ENCODE data around the gene RHBDD2.
"Not testable (repeated sequence)": the region's sequence is repeated elsewhere in the genome, so short reads cannot be mapped to it uniquely, and the experiment has no call there.

Gene RHBDD2

DNA sequence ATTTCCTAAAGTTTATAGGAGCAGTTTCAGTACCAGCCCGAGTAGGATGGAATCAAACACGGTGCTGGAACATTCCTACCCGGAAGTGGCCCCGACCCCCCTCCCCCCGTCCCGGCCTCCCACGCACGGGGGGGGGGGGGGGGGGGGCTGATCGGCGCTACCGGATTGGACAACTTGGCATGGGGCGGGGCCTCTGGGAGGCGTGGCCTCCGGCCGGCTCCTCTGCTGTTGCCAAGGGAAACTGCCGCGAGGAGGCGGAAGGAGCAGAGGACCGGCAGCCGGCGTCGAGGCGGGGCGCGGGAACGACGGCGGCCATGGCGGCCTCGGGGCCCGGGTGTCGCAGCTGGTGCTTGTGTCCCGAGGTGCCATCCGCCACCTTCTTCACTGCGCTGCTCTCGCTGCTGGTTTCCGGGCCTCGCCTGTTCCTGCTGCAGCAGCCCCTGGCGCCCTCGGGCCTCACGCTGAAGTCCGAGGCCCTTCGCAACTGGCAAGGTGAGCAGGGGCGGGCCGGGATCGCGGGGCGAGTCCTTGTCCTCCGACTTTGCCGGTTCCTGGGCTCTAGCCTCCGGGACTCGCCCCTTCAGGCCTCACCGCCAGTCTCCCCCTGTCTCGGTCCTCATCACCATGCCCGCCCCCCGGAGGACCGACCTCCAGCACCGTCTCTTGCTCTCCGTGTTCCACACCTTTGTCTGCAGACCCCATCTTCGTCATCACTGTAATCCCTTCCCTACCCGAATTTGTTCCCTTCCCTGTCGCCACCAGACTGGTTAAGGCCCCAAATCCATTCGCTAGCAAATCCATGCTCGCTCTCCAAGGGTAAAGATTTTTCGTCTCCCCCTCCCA lies at the start of gene RHBDD2:
Gene RHBDD2 (plus strand): TSS at position 266 of the 843 bp plus-strand sequence. CDS start 49 bp downstream, at position 315.
- DNase-seq, result peak; percentile 66

DNA sequence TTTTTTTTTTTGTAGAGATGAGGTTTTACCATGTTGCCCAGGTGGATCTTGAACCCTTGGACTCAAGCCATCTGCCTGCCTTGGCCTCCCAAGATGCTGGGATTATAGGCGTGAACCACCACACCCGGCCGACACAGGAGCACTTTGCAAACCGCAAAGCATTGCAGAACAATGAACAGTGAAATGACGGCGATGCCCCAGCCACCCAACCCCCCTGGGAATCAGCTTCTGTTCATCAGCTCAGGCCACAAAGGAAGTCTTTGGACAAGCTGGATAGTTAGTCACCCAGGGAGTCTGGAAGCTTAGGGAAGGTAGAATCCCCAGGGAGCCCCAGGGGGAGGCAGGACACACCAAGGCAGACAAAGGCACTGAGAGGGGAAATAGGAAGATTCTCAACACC lies 49.2 kb upstream of the RHBDD2 start:
- DNase-seq, result not testable (repeated sequence)

- no peak for DNase-seq
These were observed 47.9 kb upstream of the RHBDD2 start for GRCh38 chr7:75830978-75831377.

- DNase-seq, result not testable (repeated sequence)
These were observed 45.2 kb upstream of the RHBDD2 start for GRCh38 chr7:75833662-75834061.

DNA sequence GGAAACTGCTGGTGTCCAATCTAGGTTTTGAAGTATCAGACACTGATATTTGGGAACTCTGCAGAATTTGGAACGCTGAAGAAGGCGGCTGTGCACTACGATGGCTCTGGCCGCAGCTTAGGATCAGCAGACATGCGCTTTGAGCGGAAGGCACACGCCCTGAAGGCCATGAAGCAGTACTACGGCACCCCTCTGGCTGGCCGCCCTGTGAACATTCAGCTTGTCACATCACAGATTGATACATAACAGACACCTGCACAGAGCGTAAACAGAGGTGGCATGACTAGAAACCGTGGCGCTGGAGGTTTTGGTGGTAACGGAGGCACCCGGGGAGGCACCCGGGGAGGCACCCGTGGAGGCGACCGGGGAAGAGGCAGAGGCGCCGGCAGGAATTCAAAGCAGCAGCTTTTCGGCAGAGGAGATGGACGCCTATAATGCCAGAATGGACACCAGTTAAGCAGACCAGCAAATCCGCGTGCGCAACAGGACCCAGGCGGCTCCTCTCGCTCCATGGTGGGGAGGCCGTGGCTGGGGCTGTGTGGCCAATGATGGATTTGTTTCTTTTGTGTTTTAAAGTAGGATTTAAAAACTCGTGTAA lies 43.0 kb upstream of the RHBDD2 start:
- no peak for DNase-seq

DNA sequence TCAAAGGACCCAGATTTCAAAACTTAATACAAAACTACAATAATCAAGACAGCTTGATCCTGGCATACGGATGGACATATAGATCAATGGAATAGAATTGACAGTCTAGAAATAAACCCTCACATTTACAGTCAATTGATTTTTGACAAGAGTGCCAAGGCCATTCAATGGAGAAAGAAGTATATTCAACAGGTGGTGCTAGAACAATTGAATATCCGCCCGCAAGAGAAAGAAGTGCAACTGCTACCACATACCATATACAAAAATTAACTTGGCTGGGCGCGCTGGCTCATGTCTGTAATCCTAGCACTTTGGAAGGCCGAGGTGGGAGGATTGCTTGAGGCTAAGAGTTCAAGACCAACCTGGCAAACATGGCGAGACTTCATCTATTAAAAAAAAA lies 42.0 kb upstream of the RHBDD2 start:
- DNase-seq, result no peak

DNA sequence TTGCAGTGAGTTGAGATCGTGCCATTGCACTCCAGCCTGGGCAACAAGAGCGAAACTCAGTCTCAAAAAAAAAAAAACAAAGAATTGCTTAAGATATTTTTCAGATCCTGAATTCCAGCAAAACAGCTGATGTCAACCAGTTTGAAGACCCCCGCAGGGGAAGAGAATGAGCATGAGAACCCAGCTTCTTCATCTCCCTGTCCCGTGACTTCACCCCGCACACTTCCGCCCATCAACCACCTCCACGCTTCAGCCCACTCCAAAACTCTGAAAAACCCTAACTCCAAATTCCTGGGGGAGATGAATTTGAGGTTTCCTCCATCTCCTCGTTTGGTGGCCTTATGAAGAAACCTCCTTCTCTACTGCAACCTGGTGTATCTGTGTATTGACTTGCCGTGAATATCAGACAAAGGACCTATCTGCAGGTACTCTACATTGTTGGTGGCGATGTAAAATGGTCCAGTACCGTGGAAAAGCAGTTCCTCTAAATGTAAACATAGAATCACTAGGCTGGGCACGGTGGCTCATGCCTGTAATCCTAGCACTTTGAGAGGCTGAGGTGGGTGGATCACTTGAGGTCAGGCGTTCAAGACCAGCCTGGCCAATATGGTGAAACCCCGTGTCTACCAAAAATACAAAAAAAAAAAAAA lies 40.4 kb upstream of the RHBDD2 start:
- DNase-seq, result not testable (repeated sequence)

DNA sequence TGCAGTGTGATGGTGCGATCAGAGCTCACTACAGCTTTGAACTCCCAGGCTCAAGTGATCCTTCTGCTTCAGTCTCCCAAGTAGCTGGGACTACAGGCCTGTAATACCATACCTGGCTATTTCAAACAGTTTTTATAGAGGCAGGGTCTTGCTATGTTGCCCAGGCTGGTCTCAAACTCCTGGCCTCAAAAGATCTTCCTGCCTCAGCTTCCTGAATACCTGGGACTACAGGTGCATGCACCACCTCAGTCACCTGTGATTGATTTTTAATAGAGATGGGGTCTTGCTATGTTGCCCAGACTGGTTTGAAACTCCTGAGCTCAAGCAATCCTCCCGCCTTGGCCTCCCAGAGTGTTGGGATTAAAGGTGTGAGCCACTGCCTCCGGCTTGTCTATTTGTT lies 38.8 kb upstream of the RHBDD2 start:
- no peak for DNase-seq

DNA sequence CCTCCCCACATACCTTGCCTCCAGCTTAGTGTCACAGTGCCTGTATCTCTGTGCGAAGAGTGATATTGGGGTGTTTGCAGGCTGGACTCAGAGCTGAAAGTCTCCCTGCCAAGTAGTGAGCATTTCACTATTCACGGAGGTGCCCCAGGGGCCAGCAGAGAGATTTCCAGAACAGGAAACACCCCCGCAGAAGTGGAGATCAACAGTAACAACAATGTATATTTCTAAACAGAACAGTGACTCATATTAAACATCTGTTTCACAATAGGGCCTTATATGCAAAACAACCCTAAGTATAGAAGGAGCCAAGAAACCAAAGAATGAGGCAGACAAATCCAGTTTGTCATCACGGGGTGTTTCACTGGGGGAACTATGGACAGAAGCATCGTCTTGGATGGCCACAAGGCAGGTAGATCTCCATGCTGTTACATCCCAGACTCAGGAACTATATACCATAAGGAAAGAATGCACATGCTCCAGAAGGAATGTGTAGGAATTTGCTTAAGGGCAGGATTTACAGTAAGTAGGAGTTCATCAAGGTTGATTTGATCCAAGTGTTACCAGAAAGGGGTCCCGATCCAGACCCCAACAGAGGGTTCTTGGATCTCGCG lies 35.9 kb upstream of the RHBDD2 start:
- no peak for DNase-seq

- DNase-seq, result no peak
These were observed 35.2 kb upstream of the RHBDD2 start for GRCh38 chr7:75843613-75844116.

GRCh38 chr7:75844158-75844557 lies 34.7 kb upstream of the RHBDD2 start:
- no peak for DNase-seq

DNA sequence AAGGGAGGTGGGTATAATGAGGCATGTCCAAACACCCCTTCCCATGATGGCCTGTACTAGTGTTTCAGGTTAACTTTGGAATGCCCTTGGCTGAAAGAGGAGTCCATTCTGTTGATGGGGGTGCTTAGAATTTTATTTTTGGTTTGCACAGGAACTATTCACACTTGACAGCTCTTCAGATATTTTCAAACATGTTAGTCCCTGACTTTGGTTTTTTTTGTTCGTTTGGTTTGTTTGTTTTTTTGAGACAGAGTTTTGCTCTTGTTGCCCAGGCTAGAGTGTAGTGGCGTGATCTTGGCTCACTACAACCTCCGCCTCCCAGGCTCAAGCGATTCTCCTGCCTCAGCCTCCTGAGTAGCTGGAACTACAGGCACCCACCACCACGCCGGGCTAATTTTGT lies 33.7 kb upstream of the RHBDD2 start:
- DNase-seq, result not testable (repeated sequence)

DNA sequence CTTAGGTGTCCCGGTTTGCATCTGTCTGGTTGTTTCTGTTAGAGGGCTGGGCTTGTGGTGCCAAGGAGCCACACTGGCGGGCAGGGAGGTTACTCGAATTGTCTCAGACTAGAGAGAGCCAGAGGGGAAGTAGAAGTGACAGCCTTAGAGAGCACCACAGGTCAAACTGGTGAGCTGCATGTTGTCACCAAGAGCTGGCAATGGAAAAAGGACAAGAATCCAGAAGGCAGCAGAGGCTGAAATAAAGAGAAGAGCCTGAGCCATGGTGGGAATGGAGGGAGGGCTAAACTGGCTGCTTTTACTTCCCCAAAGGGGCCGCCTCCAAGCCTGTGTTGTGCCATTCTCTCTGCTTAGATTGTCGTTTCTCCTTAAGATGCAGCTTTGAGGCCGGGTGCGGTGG lies 31.1 kb upstream of the RHBDD2 start:
- DNase-seq, result no peak

DNA sequence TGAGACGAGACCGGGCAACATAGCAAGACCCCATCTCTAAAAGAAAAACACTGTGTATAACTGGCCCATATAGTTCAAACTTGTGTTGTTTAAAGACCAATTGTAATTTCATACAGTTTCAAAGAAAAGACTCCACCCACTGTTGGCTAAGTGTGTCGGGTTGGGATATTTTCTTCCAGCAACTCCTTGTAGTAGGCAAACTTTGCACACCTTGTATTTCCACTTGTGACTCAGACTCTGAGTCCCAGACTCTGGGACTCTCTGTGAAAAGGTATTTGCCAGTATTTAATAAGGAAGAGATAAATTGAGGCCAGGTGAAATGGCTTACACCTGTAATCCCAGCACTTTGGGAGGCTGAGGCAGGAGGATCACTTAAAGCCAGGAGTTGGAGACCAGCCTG lies 29.3 kb upstream of the RHBDD2 start:
- DNase-seq, result no peak

GRCh38 chr7:75850235-75850634 lies 28.6 kb upstream of the RHBDD2 start:
- no peak for DNase-seq

DNA sequence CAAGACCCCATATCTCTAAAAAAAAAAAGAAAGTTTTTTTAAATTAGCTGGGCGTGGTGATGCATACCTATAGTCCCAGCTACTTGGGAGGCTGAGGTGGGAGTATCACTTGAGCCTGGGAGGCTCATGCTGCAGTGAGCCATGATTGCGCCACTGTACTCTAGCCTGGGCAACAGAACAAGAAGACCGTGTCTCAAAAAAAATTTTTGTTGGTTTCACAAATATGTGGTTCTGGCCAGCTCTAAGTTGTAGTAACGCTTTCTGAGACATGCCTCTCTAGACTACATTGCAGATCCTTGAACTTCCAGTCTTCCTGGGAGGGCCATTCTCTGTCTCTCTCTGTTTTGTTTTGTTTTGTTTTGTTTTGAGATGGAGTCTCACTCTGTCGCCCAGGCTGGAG lies 24.6 kb upstream of the RHBDD2 start:
- DNase-seq, result no peak

DNA sequence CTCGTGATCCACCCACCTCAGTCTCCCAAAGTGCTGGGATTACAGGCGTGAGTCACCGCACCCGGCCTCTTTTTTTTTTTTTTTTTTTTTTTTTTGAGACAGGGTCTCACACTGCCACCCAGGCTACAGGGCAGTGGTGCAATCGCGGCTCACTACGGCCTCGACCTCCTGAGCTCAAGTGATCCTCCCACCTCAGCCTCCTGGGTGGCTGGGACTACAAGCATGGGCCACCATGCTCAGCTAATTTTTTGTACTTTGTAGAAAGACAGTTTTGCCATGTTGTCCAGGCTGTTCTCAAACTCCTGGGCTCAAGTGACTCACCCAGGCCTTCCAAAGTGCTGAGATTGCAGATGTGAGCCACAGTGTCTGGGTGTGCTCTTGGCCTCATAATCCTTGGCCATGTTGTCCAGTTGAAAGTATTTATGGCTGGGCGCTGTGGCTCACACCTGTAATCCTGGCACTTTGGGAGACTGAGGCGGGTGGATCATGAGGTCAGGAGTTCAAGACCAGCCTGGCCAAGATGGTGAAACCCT lies 24.0 kb upstream of the RHBDD2 start:
- DNase-seq, result not testable (repeated sequence)

DNA sequence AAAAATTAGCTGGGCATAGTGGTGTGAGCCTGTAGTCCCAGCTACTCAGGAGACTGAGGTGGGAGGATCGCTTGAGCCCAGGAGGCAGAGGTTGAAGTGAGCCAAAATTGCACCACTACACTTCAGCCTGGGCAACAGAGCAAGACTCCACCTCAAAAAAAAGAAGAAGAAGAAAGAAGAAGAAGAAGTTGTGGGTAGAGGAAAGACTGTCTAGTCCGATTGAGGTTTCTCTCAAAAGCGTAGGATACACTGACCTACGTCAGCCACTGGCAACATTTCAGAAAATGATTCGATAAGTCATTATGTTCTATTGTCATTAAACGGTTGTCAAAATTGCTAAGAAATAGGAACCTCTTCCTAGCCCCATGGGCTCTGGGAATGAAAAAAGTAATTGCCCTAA lies 22.3 kb upstream of the RHBDD2 start:
- no peak for DNase-seq

DNA sequence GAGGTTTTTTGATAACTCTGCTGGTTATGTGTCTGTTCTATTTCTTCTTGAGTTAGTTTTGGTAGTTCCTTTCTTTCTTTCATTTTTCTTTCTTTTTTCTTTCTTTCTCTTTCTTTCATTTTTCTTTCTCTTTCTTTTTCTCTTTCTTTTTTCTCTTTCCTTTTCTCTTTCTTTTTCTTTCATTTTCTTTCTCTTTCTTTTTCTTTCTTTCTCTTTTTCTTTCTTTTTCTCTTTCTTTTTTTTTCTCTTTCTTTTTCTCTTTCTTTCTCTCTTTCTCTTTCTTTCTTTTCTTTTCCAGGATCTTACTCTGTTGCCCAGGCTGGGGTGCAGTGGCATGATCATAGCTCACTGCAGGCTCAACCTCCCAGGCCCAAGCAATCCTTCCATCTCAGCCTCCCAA lies 20.4 kb upstream of the RHBDD2 start:
- DNase-seq, result no peak

- DNase-seq, result no peak
These were observed 17.2 kb upstream of the RHBDD2 start for GRCh38 chr7:75861636-75862035.

DNA sequence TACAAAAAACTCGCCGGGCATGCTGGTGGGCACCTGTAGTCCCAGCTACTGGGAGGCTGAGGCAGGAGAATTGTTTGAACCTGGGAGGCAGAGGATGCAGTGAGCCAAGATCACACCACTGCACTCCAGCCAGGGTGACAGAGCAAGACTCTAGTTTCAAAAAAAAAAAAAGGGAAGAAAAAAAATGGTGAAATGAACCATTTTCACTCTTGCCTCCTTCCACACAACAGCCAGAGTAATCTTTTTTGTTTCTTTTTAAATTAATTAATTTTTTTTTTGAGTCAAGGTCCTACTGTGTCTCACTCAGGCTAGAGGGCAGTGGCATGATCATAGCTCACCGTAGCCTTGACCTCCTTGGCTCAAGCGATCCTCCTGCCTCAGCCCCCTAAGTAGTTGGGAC lies 14.6 kb upstream of the RHBDD2 start:
- not testable (repeated sequence) for DNase-seq

DNA sequence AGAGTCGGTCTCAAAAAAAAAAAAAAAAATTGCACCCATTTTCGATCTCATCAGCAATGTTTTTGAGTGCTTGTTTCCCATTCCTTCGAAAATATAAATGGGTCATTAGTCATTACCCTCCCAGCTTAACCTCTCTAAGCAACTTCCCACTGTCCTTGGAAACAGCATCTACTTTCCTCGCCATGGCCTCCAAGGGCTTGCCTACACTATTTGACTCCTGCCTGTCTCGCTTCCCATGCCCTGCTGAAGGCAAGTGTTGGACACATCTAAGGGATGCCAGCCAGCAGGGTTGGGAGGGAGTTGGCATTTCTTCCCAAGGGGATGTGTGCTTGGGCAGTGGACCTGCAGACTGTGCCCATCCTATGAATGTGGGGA lies 12.7 kb upstream of the RHBDD2 start:
- no peak for DNase-seq

All from NCI-H2029 (cell line).